Breast epithelium (tissue), 4 donors: ENCODE data around the gene RTL5. TPM values are rescaled to one million over a fixed set of nuclear protein-coding genes. Genes with fewer than 3 reads are reported as not detected.

Source experiments
- DNase-seq, 2 donors: peaks; one replicate each; pipeline ENCODE4 v3.0.0-alpha.2; 2019; ENCODE audit warnings: low spot score in 2 of 2
- H3K27ac ChIP-seq, 2 donors: fragments of 200-600 bp; sonication (generic) in 1 of 2; one replicate each; pipeline ENCODE4 v1.5.1; 2016 to 2019; ENCODE audit warnings: mild to moderate bottlenecking in 1 of 2
- H3K27me3 ChIP-seq, 2 donors: fragments of 200-600 bp; sonication (generic) in 1 of 2; one replicate each; pipeline versions ENCODE4 v1.5.1 to v1.6.0; 2017 to 2019; ENCODE audit warnings: control low read depth in 1 of 2, mild to moderate bottlenecking in 1 of 2
- H3K36me3 ChIP-seq: fragments of 200-600 bp; one replicate; pipeline ENCODE4 v1.5.1; 2019
- H3K4me1 ChIP-seq, 2 donors: fragments of 200-600 bp; sonication (generic); one replicate each; pipeline ENCODE4 v1.5.1; 2016 to 2019; ENCODE audit warnings: control low read depth in 1 of 2
- H3K4me3 ChIP-seq, 3 donors: fragments of 200-600 bp; sonication (generic); 1 replicate in 2 of 3; 2 replicates in 1 of 3; pipeline ENCODE4 v1.5.1; 2016 to 2019; ENCODE audit warnings: mild to moderate bottlenecking in 3 of 3, moderate library complexity in 2 of 3
- H3K9me3 ChIP-seq, 2 donors: fragments of 200-600 bp; sonication (generic) in 1 of 2; one replicate each; pipeline ENCODE4 v1.5.1; 2016 to 2019; ENCODE audit warnings: control low read depth in 1 of 2
- CTCF ChIP-seq, 3 donors: fragments of 450-650 bp; IDR thresholded peaks; one replicate each; pipeline ENCODE4 v1.5.1; 2016 to 2017; ENCODE audit warnings: antibody characterized with exemption in 3 of 3, mild to moderate bottlenecking in 3 of 3, moderate library complexity in 3 of 3
- POLR2A ChIP-seq: fragments of 450-650 bp; IDR thresholded peaks from one replicate; pipeline ENCODE4 v1.6.1; 2016; ENCODE audit warnings: antibody characterized with exemption, mild to moderate bottlenecking, moderate library complexity
- POLR2AphosphoS5 ChIP-seq, 3 donors: sonication (generic); formaldehyde crosslinking; IDR thresholded peaks; one replicate each; pipeline ENCODE4 v1.6.1; 2017; ENCODE audit warnings: antibody characterized with exemption in 3 of 3
- intact Hi-C: fragments of 100-400 bp; cut with DNase I; formaldehyde crosslinking; loops from one replicate; pipeline ENCODE4 v1.15.1; 2023; ENCODE audit warnings: low total_unique reads
- total RNA-seq, 3 donors: library from RNA; depleted of rRNA; stranded (reverse); fragments of >200 nt; gene quantifications; one replicate each; pipeline ENCODE4 v1.1.0, GENCODE V29; 2016

The RTL5 gene
- total RNA-seq, 3 donors from 2014 or later = 3.3 to 5.0 (median 5.0) TPM

DNA sequence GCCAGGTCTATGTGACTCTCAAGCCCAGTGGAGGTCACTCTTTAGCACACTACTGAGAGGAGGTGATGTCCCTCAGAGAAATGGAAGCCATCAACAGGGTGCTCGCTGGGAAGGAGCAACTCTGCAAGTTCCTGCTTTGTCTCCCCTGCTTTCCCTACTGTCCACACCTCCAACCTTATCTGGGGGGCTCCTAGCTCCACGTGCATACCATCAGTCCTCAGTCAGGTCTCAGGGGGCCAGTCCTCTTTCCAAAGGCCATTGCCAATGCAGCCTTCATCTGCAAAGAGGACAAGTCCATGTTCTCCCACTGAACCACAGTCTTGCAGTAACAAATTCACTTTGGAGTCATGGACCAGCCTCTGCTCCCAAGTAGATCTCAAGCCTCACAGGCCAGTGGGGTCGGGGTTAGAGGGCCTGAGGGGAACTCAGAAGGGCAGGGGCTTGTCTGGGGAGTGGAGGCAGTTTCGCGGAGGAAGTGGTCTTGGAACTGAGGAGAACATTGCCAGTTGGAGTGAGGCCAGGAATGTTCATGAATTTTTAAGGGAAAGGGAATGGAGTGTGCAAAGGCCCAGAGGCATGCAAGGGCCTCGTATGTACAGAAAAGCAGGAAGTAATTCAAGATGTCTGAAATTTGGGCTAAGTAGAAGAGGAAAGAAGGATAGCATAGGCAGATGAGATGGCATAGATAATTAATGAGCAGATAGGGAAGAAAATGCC lies 8.9 kb downstream of the RTL5 start:
- no peak overlapping the region for H3K4me3 ChIP-seq
- TF ChIP-seq POLR2AphosphoS5 (IDR thresholded peaks at IDR 0.05) (no peak), POLR2A (no peak), CTCF (IDR thresholded peaks at IDR 0.05) (no peak)
- no peaks in the 10 kb centered on the region for H3K4me1 ChIP-seq
- H3K9me3 ChIP-seq = no peaks in the 10 kb centered on the region
- H3K36me3 ChIP-seq = no peaks in the 10 kb centered on the region
- DNase-seq = no peak
- intact Hi-C loops = loop anchor here (10.0 kb wide), 1 partner anchor 78 kb away; no protein-coding TSS in a partner anchor
- H3K27me3 ChIP-seq = peaks cover 0 to 55% of the 10 kb centered on the region in 2 donors
- H3K27ac ChIP-seq = peak overlapping the region; percentile 67 to 85

DNA sequence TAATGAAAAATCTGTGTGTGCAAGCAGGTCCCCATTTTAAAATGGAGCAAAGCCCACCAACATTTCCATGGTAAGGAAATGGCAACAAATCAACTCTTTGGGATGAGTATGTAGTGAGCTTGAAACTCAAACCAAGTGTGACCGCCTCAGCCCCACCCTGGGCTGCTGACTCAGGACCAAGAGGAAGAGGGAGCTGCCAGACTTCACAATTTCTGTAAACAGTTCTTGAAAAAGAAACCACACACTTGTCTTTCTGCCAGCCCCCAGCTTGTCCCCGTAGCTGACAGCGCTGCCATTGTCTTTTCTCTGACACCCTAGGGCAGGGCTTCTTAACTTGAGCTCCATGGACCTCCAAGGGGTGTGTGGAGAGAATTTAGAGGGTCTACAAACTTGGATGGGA lies 10.3 kb downstream of the RTL5 start:
- TF ChIP-seq POLR2A (no peak), POLR2AphosphoS5 (IDR thresholded peaks at IDR 0.05) (no peak), CTCF (IDR thresholded peaks at IDR 0.05) (no peak)
- Histone ChIP-seq H3K4me1 (no peaks in the 10 kb centered on the region), H3K27me3 (peaks cover 0 to 45% of the 10 kb centered on the region in 2 donors), H3K27ac (peak overlapping the region; percentile 40 to 75), H3K36me3 (no peaks in the 10 kb centered on the region), H3K4me3 (no peak overlapping the region), H3K9me3 (no peaks in the 10 kb centered on the region)
- DNase-seq = peak in 1 of 2 donors; percentile 66
- intact Hi-C loops = loop anchor here (10.0 kb wide), 1 partner anchor 77 kb away; no protein-coding TSS in a partner anchor

DNA sequence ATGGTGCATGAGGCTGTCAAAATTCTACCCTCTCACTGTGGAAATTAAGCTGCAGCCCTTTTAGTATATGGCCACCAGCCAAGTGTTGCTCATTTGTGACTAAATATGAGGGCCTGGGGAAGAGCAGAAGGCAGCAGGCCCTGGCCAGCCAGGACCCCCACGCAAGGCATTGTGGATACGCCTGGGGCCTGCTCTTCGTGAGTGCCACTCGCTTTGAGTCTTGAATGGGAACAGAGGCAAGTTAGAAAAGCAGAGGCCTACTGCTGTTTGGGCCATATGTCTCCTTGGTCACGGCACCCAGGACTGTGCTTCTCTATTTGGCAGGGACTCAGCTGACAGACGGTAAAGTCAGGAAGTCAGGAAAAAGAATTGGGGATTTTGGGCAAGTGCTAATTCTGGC lies 10.9 kb downstream of the RTL5 start:
- no peak overlapping the region for H3K4me3 ChIP-seq
- peaks cover 0 to 40% of the 10 kb centered on the region in 2 donors for H3K27me3 ChIP-seq
- TF ChIP-seq POLR2AphosphoS5 (IDR thresholded peaks at IDR 0.05) (no peak), POLR2A (no peak), CTCF (IDR thresholded peaks at IDR 0.05) (no peak)
- peak overlapping the region; percentile 40 to 75 for H3K27ac ChIP-seq
- no peaks in the 10 kb centered on the region for H3K4me1 ChIP-seq
- no peaks in the 10 kb centered on the region for H3K36me3 ChIP-seq
- intact Hi-C loops = loop anchor here (10.0 kb wide), 1 partner anchor 76 kb away; no protein-coding TSS in a partner anchor
- no peak for DNase-seq
- H3K9me3 ChIP-seq = no peaks in the 10 kb centered on the region

DNA sequence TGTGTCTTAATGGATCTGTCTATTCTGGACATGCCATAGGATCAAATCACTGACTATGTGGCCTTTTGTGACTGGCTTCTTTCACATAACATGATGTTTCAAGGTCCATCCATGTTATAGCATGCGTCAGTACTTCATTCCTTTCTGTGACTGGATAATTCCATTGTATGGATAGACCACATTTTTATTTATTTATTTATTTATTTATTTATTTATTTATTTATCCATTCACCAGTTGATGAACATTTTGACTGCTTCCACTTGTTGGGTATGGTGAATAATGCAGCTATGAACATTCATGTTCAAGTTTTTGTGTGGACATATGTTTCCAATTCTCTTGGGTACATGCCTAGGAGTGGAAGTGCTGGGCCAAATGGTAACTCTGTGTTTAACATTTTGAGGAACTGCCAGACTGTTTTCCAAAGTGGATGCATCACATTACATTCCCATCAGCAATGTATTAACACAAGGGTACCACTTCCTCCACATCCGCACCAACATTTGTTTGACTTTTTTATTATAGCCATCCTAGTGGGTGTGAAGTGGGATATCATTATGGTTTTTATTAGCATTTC lies 14.0 kb downstream of the RTL5 start:
- intact Hi-C loops = no loop called here
- H3K27ac ChIP-seq = no peak overlapping the region
- H3K9me3 ChIP-seq = no peaks in the 10 kb centered on the region
- TF ChIP-seq POLR2A (no peak), CTCF (IDR thresholded peaks at IDR 0.05) (no peak), POLR2AphosphoS5 (IDR thresholded peaks at IDR 0.05) (no peak)
- no peak overlapping the region for H3K4me3 ChIP-seq
- H3K36me3 ChIP-seq = no peaks in the 10 kb centered on the region
- H3K27me3 ChIP-seq = peaks cover 0 to 22% of the 10 kb centered on the region in 2 donors
- DNase-seq = no peak
- no peaks in the 10 kb centered on the region for H3K4me1 ChIP-seq

GRCh38 chrX:72115380-72115779 lies 16.3 kb downstream of the RTL5 start:
- peak overlapping the region in 1 of 2 donors; percentile 38 for H3K27ac ChIP-seq
- H3K9me3 ChIP-seq = no peaks in the 10 kb centered on the region
- no peaks in the 10 kb centered on the region for H3K4me1 ChIP-seq
- intact Hi-C loops = no loop called here
- H3K4me3 ChIP-seq = no peak overlapping the region
- TF ChIP-seq POLR2A (no peak), CTCF (IDR thresholded peaks at IDR 0.05) (no peak), POLR2AphosphoS5 (IDR thresholded peaks at IDR 0.05) (no peak)
- peaks cover 0 to 35% of the 10 kb centered on the region in 2 donors for H3K27me3 ChIP-seq
- DNase-seq = no peak
- no peaks in the 10 kb centered on the region for H3K36me3 ChIP-seq
